KMS-11 (cell line): ENCODE measurements around the gene PRDM15.

Experiments
- H2AFZ ChIP-seq: fragments of 200-600 bp; sonication (generic); 2 replicates; pipeline ENCODE4 v1.6.1; 2016; ENCODE audit warnings: antibody characterized with exemption, mixed run types, low read depth
- H3K27ac ChIP-seq: fragments of 200-600 bp; sonication (generic); 2 replicates; pipeline ENCODE4 v1.6.1; 2016; ENCODE audit warnings: mild to moderate bottlenecking, mixed run types
- H3K27me3 ChIP-seq: fragments of 200-600 bp; sonication (generic); 2 replicates; pipeline ENCODE4 v1.6.1; 2017; ENCODE audit warnings: mild to moderate bottlenecking, low read depth, mixed run types, moderate library complexity; ENCODE audit not compliant: insufficient read depth
- H3K36me3 ChIP-seq: fragments of 200-600 bp; sonication (generic); 2 replicates; pipeline ENCODE4 v1.6.1; 2017; ENCODE audit warnings: mild to moderate bottlenecking, mixed run types; ENCODE audit not compliant: insufficient read depth
- H3K4me1 ChIP-seq: fragments of 200-600 bp; sonication (generic); 2 replicates; pipeline ENCODE4 v1.6.1; 2016; ENCODE audit warnings: mild to moderate bottlenecking, low read depth, mixed run types; ENCODE audit not compliant: poor library complexity, severe bottlenecking
- H3K4me2 ChIP-seq: fragments of 200-600 bp; sonication (generic); 2 replicates; pipeline ENCODE4 v1.7.0; 2016; ENCODE audit warnings: mild to moderate bottlenecking, mixed run types
- H3K4me3 ChIP-seq: fragments of 200-600 bp; sonication (generic); IDR thresholded peaks from 2 replicates; pipeline ENCODE4 v1.6.1; 2017; ENCODE audit warnings: low read depth, low read length, mixed read lengths; ENCODE audit not compliant: insufficient read depth
- H3K79me2 ChIP-seq: fragments of 200-600 bp; sonication (generic); 2 replicates; pipeline ENCODE4 v1.6.1; 2016; ENCODE audit warnings: low read depth, mixed run types; ENCODE audit not compliant: insufficient read depth
- H3K9ac ChIP-seq: fragments of 200-600 bp; sonication (generic); 2 replicates; pipeline ENCODE4 v1.6.1; 2016; ENCODE audit warnings: mild to moderate bottlenecking, mixed run types
- H4K20me1 ChIP-seq: fragments of 200-600 bp; sonication (generic); 2 replicates; pipeline ENCODE4 v1.6.1; 2016; ENCODE audit warnings: mild to moderate bottlenecking, mixed run types; ENCODE audit not compliant: insufficient read depth
- CTCF ChIP-seq: fragments of 200-600 bp; sonication (generic); conservative IDR thresholded peaks from 2 replicates; pipeline ENCODE4 v1.6.1; 2017; ENCODE audit warnings: low read depth, mild to moderate bottlenecking, antibody characterized with exemption, low read length, moderate library complexity, mixed read lengths

The PRDM15 gene

GRCh38 chr21:41808846-41809245 lies 70.3 kb downstream of the PRDM15 start:
- Histone ChIP-seq H3K27me3 (no peaks in the 10 kb centered on the region), H3K36me3 (no peaks in the 10 kb centered on the region), H2AFZ (no peak overlapping the region), H3K4me1 (no peaks in the 10 kb centered on the region), H3K4me3 (no peak overlapping the region), H3K79me2 (no peaks in the 10 kb centered on the region), H3K4me2 (no peak overlapping the region), H3K27ac (no peak overlapping the region), H3K9ac (no peak overlapping the region), H4K20me1 (no peaks in the 10 kb centered on the region)
- TF ChIP-seq CTCF = no peak

GRCh38 chr21:41808094-41808493 lies 71.0 kb downstream of the PRDM15 start:
- H3K36me3 ChIP-seq = no peaks in the 10 kb centered on the region
- no peaks in the 10 kb centered on the region for H3K4me1 ChIP-seq
- H3K27me3 ChIP-seq = no peaks in the 10 kb centered on the region
- no peak overlapping the region for H3K4me2 ChIP-seq
- no peak overlapping the region for H3K27ac ChIP-seq
- H3K4me3 ChIP-seq = no peak overlapping the region
- H3K9ac ChIP-seq = no peak overlapping the region
- no peaks in the 10 kb centered on the region for H3K79me2 ChIP-seq
- no peak for TF ChIP-seq CTCF
- H2AFZ ChIP-seq = no peak overlapping the region
- no peaks in the 10 kb centered on the region for H4K20me1 ChIP-seq

- Histone ChIP-seq H3K4me3 (no peak overlapping the region), H3K79me2 (no peaks in the 10 kb centered on the region), H3K4me2 (no peak overlapping the region), H3K27ac (no peak overlapping the region), H4K20me1 (no peaks in the 10 kb centered on the region), H3K9ac (no peak overlapping the region), H3K4me1 (no peaks in the 10 kb centered on the region), H2AFZ (no peak overlapping the region), H3K36me3 (no peaks in the 10 kb centered on the region), H3K27me3 (no peaks in the 10 kb centered on the region)
- no peak for TF ChIP-seq CTCF
These were observed 72.4 kb downstream of the PRDM15 start for GRCh38 chr21:41806773-41807172.

GRCh38 chr21:41805643-41806042 lies 73.5 kb downstream of the PRDM15 start:
- no peaks in the 10 kb centered on the region for H4K20me1 ChIP-seq
- H3K27ac ChIP-seq = no peak overlapping the region
- H3K79me2 ChIP-seq = no peaks in the 10 kb centered on the region
- no peaks in the 10 kb centered on the region for H3K4me1 ChIP-seq
- H2AFZ ChIP-seq = no peak overlapping the region
- no peak overlapping the region for H3K9ac ChIP-seq
- H3K4me3 ChIP-seq = no peak overlapping the region
- TF ChIP-seq CTCF = no peak
- H3K4me2 ChIP-seq = no peak overlapping the region
- no peaks in the 10 kb centered on the region for H3K27me3 ChIP-seq
- H3K36me3 ChIP-seq = 0 out of 2 replicates have a peak, but pooled peaks cover 3% of the 10 kb centered on the region
